ENCODE measurements around the gene SATB2.

DNA sequence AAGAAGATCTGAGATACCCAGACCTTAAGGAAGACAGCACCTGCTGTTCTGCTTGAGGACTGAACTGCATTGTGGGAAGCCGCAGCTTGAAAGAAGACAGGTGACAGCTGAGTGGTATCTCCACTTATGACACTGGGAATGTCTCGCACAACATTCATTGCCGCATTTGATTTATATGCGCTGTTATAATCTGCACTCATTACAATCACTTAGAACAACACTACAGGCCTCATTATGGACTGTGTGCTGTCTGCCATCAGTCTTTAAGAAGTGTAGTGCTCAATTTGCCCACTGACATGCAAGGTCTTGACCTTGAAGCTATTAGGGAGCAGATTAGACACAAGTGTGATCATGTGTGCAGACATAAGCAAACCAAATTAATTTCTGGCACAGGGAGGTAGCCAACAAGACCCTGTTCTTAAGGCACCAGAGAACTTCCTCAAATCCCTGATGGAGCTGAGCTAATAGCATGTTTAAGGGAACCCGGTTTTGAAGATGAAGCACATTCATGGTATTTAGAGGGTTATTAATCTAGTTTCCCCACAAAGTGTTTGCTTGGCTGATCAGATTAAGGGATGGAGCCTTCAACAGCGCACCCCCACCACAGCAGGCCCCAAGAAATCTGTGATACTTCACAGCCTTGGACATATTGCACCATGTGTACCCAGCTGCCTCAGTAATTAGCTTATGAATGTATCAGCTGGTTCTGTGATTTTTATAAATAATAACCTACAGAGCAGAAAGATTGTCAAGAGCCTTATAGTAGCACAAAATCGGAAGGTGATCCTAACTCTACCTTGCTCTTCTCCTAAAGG is 146.8 kb downstream of the SATB2 start:
- TF ChIP-seq CTCF (conservative IDR thresholded peaks at IDR 0.05 in 1 of 2, IDR thresholded peaks at IDR 0.05 in 1 of 2; ENCODE audit: extremely low read depth in 1 of 2, insufficient read depth in 1 of 2, low read depth in 1 of 2, low read length in 2 of 2) (no peak), EZH2 (IDR thresholded peaks at IDR 0.05; ENCODE audit: borderline replicate concordance, low read length) (no peak)
